ENCODE measurements around the gene TBL1XR1.

- TF ChIP-seq CTCF (IDR thresholded peaks at IDR 0.05; ENCODE audit: low read length) (no peak), EZH2 (IDR thresholded peaks at IDR 0.05; ENCODE audit: borderline replicate concordance, low read length) (no peak)
Measured at GRCh38 chr3:177136741-177137140, 60.5 kb downstream of the TBL1XR1 start.

Measured in OCI-LY1 (cell line).